Measurements from ENCODE around the gene TNFRSF19. TPM values are rescaled to one million over a fixed set of nuclear protein-coding genes. Genes with fewer than 3 reads are reported as not detected.
A peak's percentile ranks its signal among the peaks of the same experiment; 100 is the strongest.

Gene TNFRSF19
- total and polyA plus RNA-seq, 2 of the 13 experiments (the other 11 are each of a cell fraction or from before 2014, with no cell fraction given) = 75.3 to 77.7 TPM

GRCh38 chr13:23654111-23655110 lies 84.2 kb downstream of the TNFRSF19 start (continued):
- TF ChIP-seq AHR (CRISPR knock-in tag; IDR thresholded peaks at IDR 0.05) (no peak), HNRNPLL (IDR thresholded peaks at IDR 0.05; ENCODE audit: low read depth, low read length, poor library complexity, severe bottlenecking) (no peak), THRA (CRISPR knock-in tag; IDR thresholded peaks at IDR 0.05; ENCODE audit: borderline replicate concordance) (no peak), ZBTB37 (CRISPR knock-in tag; IDR thresholded peaks at IDR 0.05) (no peak), BHLHE40 (IDR thresholded peaks at IDR 0.05; ENCODE audit: low read length) (no peak), ZNF660 (CRISPR knock-in tag; IDR thresholded peaks at IDR 0.05; ENCODE audit: borderline replicate concordance, low read depth) (no peak), SP1 (IDR thresholded peaks at IDR 0.05) (no peak), SP1 (CRISPR knock-in tag; IDR thresholded peaks at IDR 0.05) (no peak), ATF6 (CRISPR knock-in tag; conservative IDR thresholded peaks at IDR 0.05) (no peak), FOXK1 (CRISPR knock-in tag; IDR thresholded peaks at IDR 0.05; ENCODE audit: borderline replicate concordance, low read depth) (peak; percentile 48; the same call in 1 of the 2 replicates), SAP130 (CRISPR knock-in tag; IDR thresholded peaks at IDR 0.05; ENCODE audit: low read depth) (peak; percentile 67), ZNF431 (CRISPR knock-in tag; IDR thresholded peaks at IDR 0.05; ENCODE audit: borderline replicate concordance, low read depth) (no peak), SIN3B (IDR thresholded peaks at IDR 0.05; ENCODE audit: low read length) (0 out of 2 replicates have a peak, but pooled peaks have one; percentile 39), FOXO1 (CRISPR knock-in tag; IDR thresholded peaks at IDR 0.05) (peak; percentile 71), SOX13 (IDR thresholded peaks at IDR 0.05) (no peak), SOX13 (CRISPR knock-in tag; conservative IDR thresholded peaks at IDR 0.05 in 1 of 2, IDR thresholded peaks at IDR 0.05 in 1 of 2) (peak in 1 of 2 experiments; percentile 53; a peak in 2 of 4 replicates), ZNF772 (CRISPR knock-in tag; IDR thresholded peaks at IDR 0.05) (no peak), CSRNP2 (CRISPR knock-in tag; conservative IDR thresholded peaks at IDR 0.05; ENCODE audit: low read depth) (no peak), ZBTB7B (CRISPR knock-in tag; IDR thresholded peaks at IDR 0.05) (peak; percentile 75; the same call in 1 of the 2 replicates)
- TF ChIP-seq, protein P1, sequence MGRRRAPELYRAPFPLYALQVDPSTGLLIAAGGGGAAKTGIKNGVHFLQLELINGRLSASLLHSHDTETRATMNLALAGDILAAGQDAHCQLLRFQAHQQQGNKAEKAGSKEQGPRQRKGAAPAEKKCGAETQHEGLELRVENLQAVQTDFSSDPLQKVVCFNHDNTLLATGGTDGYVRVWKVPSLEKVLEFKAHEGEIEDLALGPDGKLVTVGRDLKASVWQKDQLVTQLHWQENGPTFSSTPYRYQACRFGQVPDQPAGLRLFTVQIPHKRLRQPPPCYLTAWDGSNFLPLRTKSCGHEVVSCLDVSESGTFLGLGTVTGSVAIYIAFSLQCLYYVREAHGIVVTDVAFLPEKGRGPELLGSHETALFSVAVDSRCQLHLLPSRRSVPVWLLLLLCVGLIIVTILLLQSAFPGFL (CRISPR knock-in tag; IDR thresholded peaks at IDR 0.05) = no peak
